H1 (cell line): Measurements from ENCODE around the gene CLDND1. TPM values are rescaled to one million over a fixed set of nuclear protein-coding genes. Genes with fewer than 3 reads are reported as not detected.

Experiments used
- CTCF ChIA-PET: fragments of 300-600 bp; sonication (Branson Sonifier 250); formaldehyde crosslinking; loops from one replicate; lab custom pipeline; 2021; ENCODE audit not compliant: partially characterized antibody; lab: Charles Lee
- POLR2A ChIA-PET: fragments of 300-600 bp; sonication (Branson Sonifier 250); formaldehyde crosslinking; loops from one replicate; lab custom pipeline; 2021; ENCODE audit warnings: inconsistent platforms; ENCODE audit not compliant: partially characterized antibody; lab: Charles Lee
- DNase-seq, 2 experiments: peaks; one replicate each; pipeline versions ENCODE4 v3.0.0 to v3.0.0-alpha.2; 2010 to 2022; ENCODE audit warnings: low spot score in 2 of 2, low read depth in 1 of 2, mixed read lengths in 1 of 2
- FAIRE-seq: peaks from 2 replicates; lab custom pipeline; 2011; peaks lifted over from hg19 to GRCh38; lab: Jason Lieb, UNC
- H2AFZ ChIP-seq: 2 replicates; pipeline ENCODE4 v1.8.1; 2012; ENCODE audit warnings: low read length, inconsistent platforms
- H2AK5ac ChIP-seq: 2 replicates; pipeline ENCODE4 v1.6.1; 2013; ENCODE audit warnings: low read depth, low read length
- H2BK120ac ChIP-seq: replicated peaks from 2 replicates; pipeline ENCODE3; 2013; ENCODE audit warnings: low read depth, low read length, inconsistent platforms
- H2BK12ac ChIP-seq: 2 replicates; pipeline ENCODE4 v1.6.1; 2013; ENCODE audit warnings: low read depth, low read length
- H2BK15ac ChIP-seq: 2 replicates; pipeline ENCODE4 v1.6.1; 2013; ENCODE audit warnings: low read length
- H2BK20ac ChIP-seq: 2 replicates; pipeline ENCODE4 v1.6.1; 2013; ENCODE audit warnings: low read length
- H2BK5ac ChIP-seq: 2 replicates; pipeline ENCODE4 v1.6.1; 2013; ENCODE audit warnings: low read depth, low read length
- H3K14ac ChIP-seq: 2 replicates; pipeline ENCODE4 v1.6.1; 2013; ENCODE audit warnings: inconsistent platforms; ENCODE audit not compliant: insufficient read length
- H3K18ac ChIP-seq: 2 replicates; pipeline ENCODE4 v1.6.1; 2013; ENCODE audit warnings: low read length; ENCODE audit errors: extremely low read depth
- H3K23ac ChIP-seq: 2 replicates; pipeline ENCODE4 v1.6.1; 2013; ENCODE audit warnings: inconsistent platforms; ENCODE audit not compliant: insufficient read length
- H3K23me2 ChIP-seq: 2 replicates; pipeline ENCODE4 v1.6.1; 2013; ENCODE audit warnings: low read depth, low read length
- H3K27ac ChIP-seq: 2 replicates; pipeline ENCODE4 v1.6.1; 2011; ENCODE audit warnings: low read depth, low read length, inconsistent platforms
- H3K27me3 ChIP-seq, 4 experiments: replicated peaks in 1 of 4; 1 replicate in 1 of 4; 2 replicates in 3 of 4; pipeline versions ENCODE4 v1.6.1 to v1.8.1; 2011 to 2013; ENCODE audit warnings: low read length in 3 of 4, mild to moderate bottlenecking in 3 of 4, inconsistent platforms in 2 of 4, mixed read lengths in 2 of 4, moderate library complexity in 1 of 4; ENCODE audit not compliant: control insufficient read depth in 3 of 4, insufficient read depth in 3 of 4; ENCODE audit errors: extremely low read depth in 1 of 4
- H3K36me3 ChIP-seq, 4 experiments: 2 replicates each; pipeline versions ENCODE4 v1.6.1 to v1.8.1; 2011 to 2013; ENCODE audit warnings: mild to moderate bottlenecking in 4 of 4, low read length in 3 of 4, moderate library complexity in 2 of 4, control low read depth in 1 of 4, inconsistent platforms in 1 of 4; ENCODE audit not compliant: insufficient read depth in 4 of 4, control insufficient read depth in 2 of 4
- H3K4ac ChIP-seq: replicated peaks from 2 replicates; pipeline ENCODE3; 2013; ENCODE audit warnings: low read length, low read depth, mixed read lengths, inconsistent platforms; ENCODE audit not compliant: insufficient read length
- H3K4me1 ChIP-seq, 4 experiments: replicated peaks in 1 of 4; 1 replicate in 1 of 4; 2 replicates in 3 of 4; pipeline versions ENCODE4 v1.6.1 to v1.8.1; 2011 to 2013; ENCODE audit warnings: low read length in 3 of 4, inconsistent platforms in 2 of 4, mixed read lengths in 1 of 4; ENCODE audit not compliant: insufficient read depth in 4 of 4, control insufficient read depth in 3 of 4
- H3K4me2 ChIP-seq, 2 experiments: 2 replicates each; pipeline versions ENCODE4 v1.6.1 to v1.8.1; 2011 to 2013; ENCODE audit warnings: low read depth in 2 of 2, low read length in 2 of 2, control low read depth in 1 of 2, inconsistent platforms in 1 of 2, mild to moderate bottlenecking in 1 of 2; ENCODE audit not compliant: insufficient read depth in 1 of 2
- H3K4me3 ChIP-seq, 4 experiments: fragments of 200-600, 300-600 bp in 1 of 4; sonication (generic), shearing (Covaris generic), sonication (Bioruptor Twin) in 1 of 4; 2 replicates each; pipeline versions ENCODE4 v1.5.1 to v1.8.1; 2011 to 2016; ENCODE audit warnings: low read length in 4 of 4, low read depth in 3 of 4, control low read depth in 2 of 4, inconsistent platforms in 2 of 4, mild to moderate bottlenecking in 2 of 4, mixed read lengths in 1 of 4, moderate library complexity in 1 of 4; ENCODE audit not compliant: insufficient read depth in 2 of 4; ENCODE audit errors: extremely low read depth in 1 of 4
- H3K56ac ChIP-seq: replicated peaks from 2 replicates; pipeline ENCODE3; 2013; ENCODE audit warnings: low read depth, mild to moderate bottlenecking, mixed read lengths, low read length, inconsistent platforms; ENCODE audit not compliant: insufficient read length
- H3K79me1 ChIP-seq: 2 replicates; pipeline ENCODE4 v1.6.1; 2013; ENCODE audit warnings: low read depth, low read length, control low read depth
- H3K79me2 ChIP-seq, 2 experiments: 2 replicates each; pipeline versions ENCODE4 v1.6.1 to v1.8.1; 2012 to 2013; ENCODE audit warnings: low read length in 2 of 2, mild to moderate bottlenecking in 2 of 2, inconsistent platforms in 1 of 2; ENCODE audit not compliant: insufficient read depth in 2 of 2, control insufficient read depth in 1 of 2
- H3K9ac ChIP-seq, 4 experiments: replicated peaks in 1 of 4; 1 replicate in 1 of 4; 2 replicates in 3 of 4; pipeline versions ENCODE4 v1.6.1 to v1.8.1; 2011 to 2013; ENCODE audit warnings: low read depth in 3 of 4, low read length in 3 of 4, control low read depth in 2 of 4, mild to moderate bottlenecking in 2 of 4, moderate library complexity in 2 of 4, inconsistent platforms in 1 of 4; ENCODE audit errors: extremely low read depth in 1 of 4
- H3K9me3 ChIP-seq, 2 experiments: 2 replicates each; pipeline versions ENCODE4 v1.6.1 to v1.8.1; 2012 to 2013; ENCODE audit warnings: mild to moderate bottlenecking in 2 of 2, moderate library complexity in 2 of 2, control low read depth in 1 of 2, inconsistent platforms in 1 of 2, low read depth in 1 of 2, low read length in 1 of 2, mixed read lengths in 1 of 2; ENCODE audit not compliant: insufficient read depth in 2 of 2
- H4K20me1 ChIP-seq, 2 experiments: replicated peaks in 1 of 2; 2 replicates each; pipeline versions ENCODE3 to v1.8.1; 2011 to 2013; ENCODE audit warnings: inconsistent platforms in 2 of 2, low read length in 2 of 2, mild to moderate bottlenecking in 1 of 2; ENCODE audit not compliant: insufficient read depth in 2 of 2, control insufficient read depth in 1 of 2
- H4K5ac ChIP-seq: 2 replicates; pipeline ENCODE4 v1.6.1; 2013; ENCODE audit warnings: low read length, low read depth, mixed read lengths, inconsistent platforms; ENCODE audit not compliant: insufficient read length
- H4K8ac ChIP-seq: 2 replicates; pipeline ENCODE4 v1.8.0; 2013; ENCODE audit warnings: mild to moderate bottlenecking, moderate library complexity, low read length, inconsistent platforms; ENCODE audit not compliant: insufficient read depth; ENCODE audit errors: extremely low read depth
- H4K91ac ChIP-seq: replicated peaks from 2 replicates; pipeline ENCODE3; 2013; ENCODE audit warnings: low read length, mixed read lengths, inconsistent platforms; ENCODE audit not compliant: insufficient read length
- CHD1 ChIP-seq: IDR thresholded peaks from 2 replicates; pipeline ENCODE4 v1.6.1; 2012; ENCODE audit warnings: low read depth, low read length, improper control_type of control experiment
- JUN ChIP-seq: IDR thresholded peaks from 2 replicates; pipeline ENCODE4 v1.6.1; 2011; ENCODE audit warnings: low read depth, mild to moderate bottlenecking, improper control_type of control experiment, low read length
- JUND ChIP-seq: IDR thresholded peaks from 2 replicates; pipeline ENCODE4 v1.6.1; 2011; ENCODE audit warnings: mild to moderate bottlenecking, improper control_type of control experiment, low read length
- KDM5A ChIP-seq: fragments of 200-600 bp; IDR thresholded peaks from 2 replicates; pipeline ENCODE4 v1.7.1; 2012; ENCODE audit warnings: mild to moderate bottlenecking, low read length, inconsistent platforms, mixed read lengths
- POU5F1 ChIP-seq: IDR thresholded peaks from 2 replicates; pipeline ENCODE4 v1.6.1; 2011; ENCODE audit warnings: low read depth, mild to moderate bottlenecking, low read length, moderate library complexity
- SP4 ChIP-seq: IDR thresholded peaks from 2 replicates; pipeline ENCODE4 v1.6.1; 2012; ENCODE audit warnings: low read length, inconsistent platforms
- YY1 ChIP-seq: IDR thresholded peaks from 2 replicates; pipeline ENCODE4 v1.6.1; 2011; ENCODE audit warnings: low read depth, mild to moderate bottlenecking, low read length
- WGBS, 2 experiments: shearing (Covaris generic) in 1 of 2; methylation state at CpG; one replicate each; pipeline versions ENCODE4 v1.1.6 to v1.1.7; 2013 to 2015; ENCODE audit warnings: low lambda C conversion rate in 2 of 2, mixed read lengths in 2 of 2, inconsistent platforms in 1 of 2, low coverage in 1 of 2, missing lambda C conversion rate in 1 of 2; ENCODE audit not compliant: insufficient replicate concordance in 2 of 2, insufficient coverage in 1 of 2, insufficient read length in 1 of 2; ENCODE audit errors: extremely low coverage in 1 of 2, missing lambda C conversion rate in 1 of 2; 5-methylcytosine and 5-hydroxymethylcytosine counted together
- polyA plus RNA-seq, 7 experiments: library from polyadenylated mRNA; depleted of rRNA in 3 of 7; stranded (reverse) in 5 of 7; unstranded in 2 of 7; fragments of >200 nt in 5 of 7; fragments of 200-250 nt in 2 of 7; gene quantifications; 1 replicate in 5 of 7; 2 replicates in 1 of 7; 4 replicates in 1 of 7; pipeline versions ENCODE4 v1.2.1 to v1.2.3, GENCODE V29; 2011 to 2013; ENCODE audit warnings: missing spikeins in 2 of 7, mixed read lengths in 2 of 7
- total RNA-seq: library from RNA; stranded (reverse); fragmentation: NEBNext Ultra II Directional; extraction: Animal tissue kit (Norgen Biotek cat#: 25700); gene quantifications from 2 replicates; pipeline ENCODE4 v1.2.1, GENCODE V29; 2021
- TF ChIP-seq, protein P1 (sequence below): IDR thresholded peaks from 2 replicates; pipeline ENCODE4 v1.6.1; 2011; ENCODE audit warnings: low read length, improper control_type of control experiment
- TF ChIP-seq, protein P2 (sequence below): IDR thresholded peaks from 2 replicates; pipeline ENCODE4 v1.6.1; 2011; ENCODE audit warnings: low read depth, mild to moderate bottlenecking, low read length; ENCODE audit not compliant: insufficient read depth
- TF ChIP-seq, protein P3 (sequence below): IDR thresholded peaks from 2 replicates; pipeline ENCODE4 v1.6.1; 2012; ENCODE audit warnings: low read length, inconsistent platforms

Gene CLDND1
- total and polyA plus RNA-seq, 2 of the 8 experiments (the other 6 are each of a cell fraction or from before 2014, with no cell fraction given): 68.2 to 152 TPM

DNA sequence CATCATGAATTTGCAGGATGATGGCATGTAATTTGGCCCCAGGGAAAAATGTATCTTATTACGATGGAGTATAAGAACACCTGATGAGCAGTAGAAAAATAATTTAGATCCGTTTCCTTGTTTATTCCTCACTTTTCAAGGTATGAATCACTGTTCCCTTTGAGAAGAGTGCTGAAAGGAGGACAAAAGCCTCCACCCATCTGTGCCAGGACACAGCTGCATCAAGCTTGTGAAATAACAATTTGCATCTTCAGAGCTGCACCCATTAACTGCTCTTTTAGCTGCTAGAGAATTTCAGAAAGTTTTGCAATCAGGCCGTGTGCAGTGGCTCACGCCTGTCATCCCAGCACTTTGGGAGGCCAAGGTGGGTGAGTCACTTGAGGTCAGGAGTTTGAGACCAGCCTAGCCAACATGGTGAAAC lies 9.6 kb downstream of the CLDND1 start:
- WGBS, 2 experiments: 89% methylated on average over 4 of the region's 4 CpGs; no CpG with 5 or more reads in 1 of the 2 experiments
- no peak for TF ChIP-seq SP4
- TF ChIP-seq, protein P1, sequence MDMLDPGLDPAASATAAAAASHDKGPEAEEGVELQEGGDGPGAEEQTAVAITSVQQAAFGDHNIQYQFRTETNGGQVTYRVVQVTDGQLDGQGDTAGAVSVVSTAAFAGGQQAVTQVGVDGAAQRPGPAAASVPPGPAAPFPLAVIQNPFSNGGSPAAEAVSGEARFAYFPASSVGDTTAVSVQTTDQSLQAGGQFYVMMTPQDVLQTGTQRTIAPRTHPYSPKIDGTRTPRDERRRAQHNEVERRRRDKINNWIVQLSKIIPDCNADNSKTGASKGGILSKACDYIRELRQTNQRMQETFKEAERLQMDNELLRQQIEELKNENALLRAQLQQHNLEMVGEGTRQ: no peak
- no peak for TF ChIP-seq JUN
- TF ChIP-seq CHD1: no peak
- TF ChIP-seq, protein P2, sequence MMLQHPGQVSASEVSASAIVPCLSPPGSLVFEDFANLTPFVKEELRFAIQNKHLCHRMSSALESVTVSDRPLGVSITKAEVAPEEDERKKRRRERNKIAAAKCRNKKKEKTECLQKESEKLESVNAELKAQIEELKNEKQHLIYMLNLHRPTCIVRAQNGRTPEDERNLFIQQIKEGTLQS: no peak
- TF ChIP-seq, protein P3, sequence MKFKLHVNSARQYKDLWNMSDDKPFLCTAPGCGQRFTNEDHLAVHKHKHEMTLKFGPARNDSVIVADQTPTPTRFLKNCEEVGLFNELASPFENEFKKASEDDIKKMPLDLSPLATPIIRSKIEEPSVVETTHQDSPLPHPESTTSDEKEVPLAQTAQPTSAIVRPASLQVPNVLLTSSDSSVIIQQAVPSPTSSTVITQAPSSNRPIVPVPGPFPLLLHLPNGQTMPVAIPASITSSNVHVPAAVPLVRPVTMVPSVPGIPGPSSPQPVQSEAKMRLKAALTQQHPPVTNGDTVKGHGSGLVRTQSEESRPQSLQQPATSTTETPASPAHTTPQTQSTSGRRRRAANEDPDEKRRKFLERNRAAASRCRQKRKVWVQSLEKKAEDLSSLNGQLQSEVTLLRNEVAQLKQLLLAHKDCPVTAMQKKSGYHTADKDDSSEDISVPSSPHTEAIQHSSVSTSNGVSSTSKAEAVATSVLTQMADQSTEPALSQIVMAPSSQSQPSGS: no peak
- no peak for TF ChIP-seq JUND
- TF ChIP-seq YY1: no peak
- TF ChIP-seq POU5F1: no peak
- TF ChIP-seq KDM5A: no peak

More for the DNA sequence above, 9.6 kb downstream of the CLDND1 start:
- no peak overlapping the region for H3K18ac ChIP-seq
- no peak overlapping the region for H2BK120ac ChIP-seq
- no peak overlapping the region for H4K91ac ChIP-seq
- H4K8ac ChIP-seq: no peak overlapping the region
- H4K5ac ChIP-seq: no peak overlapping the region
- no peaks in the 10 kb centered on the region for H3K27me3 ChIP-seq
- H3K4me3 ChIP-seq: no peak overlapping the region
- POLR2A ChIA-PET: no interaction called here
- H2BK20ac ChIP-seq: no peak overlapping the region
- peaks cover 0 to under 1% of the 10 kb centered on the region in 2 experiments; a peak in 1 of 4 replicates for H3K79me2 ChIP-seq
- no peaks in the 10 kb centered on the region for H3K23me2 ChIP-seq
- H3K4me1 ChIP-seq: no peaks in the 10 kb centered on the region
- H3K36me3 ChIP-seq: peaks cover 0 to 15% (median 8%) of the 10 kb centered on the region in 4 experiments; a peak in 5 of 8 replicates
- no peak overlapping the region for H3K9ac ChIP-seq
- H4K20me1 ChIP-seq: no peaks in the 10 kb centered on the region
- H3K23ac ChIP-seq: no peak overlapping the region
- no peaks in the 10 kb centered on the region for H3K79me1 ChIP-seq
- H3K4me2 ChIP-seq: no peak overlapping the region
- no peak overlapping the region for H3K4ac ChIP-seq
- no peak overlapping the region for H2BK15ac ChIP-seq
- no peak overlapping the region for H2AFZ ChIP-seq
- H3K9me3 ChIP-seq: no peaks in the 10 kb centered on the region
- no peak overlapping the region for H2AK5ac ChIP-seq
- H3K27ac ChIP-seq: no peak overlapping the region
- FAIRE-seq (no peak), DNase-seq (no peak)
- H2BK5ac ChIP-seq: no peak overlapping the region
- H3K56ac ChIP-seq: no peak overlapping the region
- CTCF ChIA-PET: interaction anchor here (1.9 kb wide), 1 partner anchor 13 kb away, joined by 5 read pairs; no protein-coding TSS in a partner anchor
- no peak overlapping the region for H3K14ac ChIP-seq
- no peak overlapping the region for H2BK12ac ChIP-seq
